GM03348 (cell line): ENCODE data around the gene FAT3.

Experiments used
- DNase-seq: peaks from one replicate; pipeline ENCODE4 v3.0.0; 2012; ENCODE audit warnings: low spot score

Gene FAT3

GRCh38 chr11:92227959-92228935, 3.6 kb downstream of the FAT3 start:
- DNase-seq, result peak; percentile 61

DNA sequence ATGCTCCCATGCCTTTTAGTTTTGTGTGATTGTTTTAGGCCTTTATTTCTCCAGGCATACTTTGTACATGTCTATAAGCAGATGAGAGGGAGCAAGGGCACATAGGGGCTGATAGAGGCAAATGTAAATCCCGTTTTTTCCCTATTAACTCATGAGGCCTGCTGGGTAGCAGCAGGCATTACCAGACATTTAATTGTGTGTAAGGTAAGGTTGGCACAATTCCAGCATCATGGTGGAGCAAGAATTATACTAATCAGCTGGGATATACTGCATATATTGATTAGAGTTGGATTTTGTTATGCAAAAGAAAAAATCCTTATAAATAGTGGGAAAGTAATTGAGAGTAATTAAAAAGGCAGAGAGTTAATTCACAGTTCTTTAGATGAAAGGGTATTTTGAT, 12.2 kb downstream of the FAT3 start:
- no peak for DNase-seq

DNA sequence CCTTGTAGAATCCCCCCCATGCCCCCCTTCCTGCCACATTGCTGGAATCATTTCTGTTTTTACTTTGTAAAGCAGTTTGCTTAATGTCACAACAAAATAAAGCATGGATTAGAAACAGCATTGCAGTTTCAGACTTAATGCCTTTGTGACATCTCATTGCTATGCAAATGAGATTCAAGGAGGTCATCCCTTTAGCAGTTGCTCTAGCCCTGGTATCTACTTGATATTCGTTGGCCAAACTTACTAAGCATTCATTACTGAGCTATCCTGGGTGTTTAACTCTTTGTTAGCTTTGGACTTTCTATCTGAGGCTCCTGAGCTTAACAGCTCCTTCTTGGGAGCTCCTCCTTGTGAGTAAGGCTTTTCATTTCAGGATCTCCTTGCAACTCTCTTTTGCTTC, 16.3 kb downstream of the FAT3 start:
- DNase-seq, result no peak

GRCh38 chr11:92245700-92246271, 21.2 kb downstream of the FAT3 start:
- DNase-seq, result no peak

GRCh38 chr11:92246630-92247029, 22.0 kb downstream of the FAT3 start:
- DNase-seq, result no peak

DNA sequence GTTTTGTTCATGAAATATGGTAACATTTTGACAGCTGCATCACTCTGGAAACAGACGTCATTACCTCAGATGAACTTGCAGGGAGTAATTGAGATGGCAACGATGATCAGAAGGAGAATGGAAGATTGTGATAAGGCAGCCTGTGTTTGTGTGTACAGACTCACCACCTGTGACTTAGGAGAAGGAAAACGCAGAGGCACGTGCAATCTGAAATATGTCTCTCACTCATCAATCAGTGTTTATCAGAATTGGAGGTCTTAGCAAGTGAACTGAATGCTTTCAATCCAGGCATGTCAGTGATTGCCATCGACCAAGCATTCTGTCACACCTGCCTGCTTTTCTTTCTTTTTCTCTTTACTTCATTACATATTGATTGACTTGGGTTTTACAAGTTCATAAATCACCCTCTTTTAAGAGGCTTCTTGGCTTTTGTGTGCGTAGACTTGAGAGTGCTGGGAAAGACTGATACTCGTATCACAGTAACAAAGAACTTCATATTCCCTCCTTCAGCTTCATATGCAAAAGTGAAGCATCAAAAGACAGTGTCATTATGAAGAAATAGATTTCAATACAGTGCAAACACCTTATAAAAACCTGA, 24.6 kb downstream of the FAT3 start:
- DNase-seq, result no peak

GRCh38 chr11:92251980-92252379, 27.4 kb downstream of the FAT3 start:
- peak; percentile 61 for DNase-seq

GRCh38 chr11:92253421-92253820, 28.8 kb downstream of the FAT3 start:
- peak; percentile 13 for DNase-seq

DNA sequence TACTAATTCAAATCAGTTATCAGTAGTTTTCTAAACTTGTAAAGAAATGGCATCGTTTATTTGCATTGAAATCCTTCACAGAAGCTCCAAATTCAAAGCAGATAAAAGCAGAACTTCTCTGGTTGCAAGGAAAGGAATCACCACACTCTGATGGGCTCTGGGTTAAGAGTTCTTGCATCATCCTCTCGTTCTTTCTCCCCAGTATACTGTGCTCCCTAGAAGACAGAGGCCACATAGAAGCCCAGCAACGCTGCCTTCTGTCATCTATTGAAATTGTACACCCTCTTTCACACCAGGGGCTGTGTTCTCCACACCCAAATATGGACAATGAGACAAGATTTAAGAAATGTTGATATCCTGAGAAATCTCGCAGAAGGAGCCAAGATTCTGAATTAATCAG, 29.3 kb downstream of the FAT3 start:
- DNase-seq, result peak; percentile 15

DNA sequence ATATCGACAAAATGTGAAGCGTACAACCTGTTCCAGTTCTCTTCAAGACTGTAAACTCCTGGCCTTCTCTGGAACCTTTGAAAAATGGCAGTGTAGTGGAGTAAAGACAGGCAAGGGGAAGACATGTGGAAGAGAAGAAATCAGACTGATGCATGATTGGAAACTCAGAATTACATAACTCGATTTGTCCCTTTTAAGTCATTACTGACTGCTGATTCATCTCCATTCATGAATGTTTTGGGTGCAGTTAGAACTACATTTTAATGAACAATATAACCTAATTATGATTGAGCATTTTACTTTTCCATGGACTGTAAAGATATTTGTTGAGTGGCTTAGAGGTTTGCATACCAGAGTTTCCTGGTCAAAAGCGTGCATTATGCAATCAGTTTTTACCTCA, 32.9 kb downstream of the FAT3 start:
- no peak for DNase-seq

- DNase-seq, result no peak
These were observed 35.2 kb downstream of the FAT3 start for GRCh38 chr11:92259861-92260260.

DNA sequence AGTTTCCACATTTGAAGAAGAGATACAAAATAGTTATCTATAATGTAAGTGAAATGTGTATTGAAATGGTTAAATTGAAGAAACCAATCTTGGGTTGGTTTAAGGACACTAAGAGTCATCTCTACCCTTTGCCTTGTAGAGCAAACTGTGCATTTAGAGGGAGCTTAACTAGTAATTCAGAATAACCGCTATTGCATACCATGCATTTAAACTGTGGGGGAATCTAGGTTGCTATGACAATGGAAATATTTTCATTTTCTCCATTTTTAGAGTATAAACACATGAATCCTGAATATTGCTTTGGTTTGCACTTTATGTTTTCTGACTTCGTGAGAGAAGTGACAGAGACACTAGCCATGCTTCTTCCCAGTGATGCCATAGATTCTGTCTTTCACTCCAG, 39.7 kb downstream of the FAT3 start:
- no peak for DNase-seq

- no peak for DNase-seq
These were observed 42.2 kb downstream of the FAT3 start for GRCh38 chr11:92266806-92267205.

DNA sequence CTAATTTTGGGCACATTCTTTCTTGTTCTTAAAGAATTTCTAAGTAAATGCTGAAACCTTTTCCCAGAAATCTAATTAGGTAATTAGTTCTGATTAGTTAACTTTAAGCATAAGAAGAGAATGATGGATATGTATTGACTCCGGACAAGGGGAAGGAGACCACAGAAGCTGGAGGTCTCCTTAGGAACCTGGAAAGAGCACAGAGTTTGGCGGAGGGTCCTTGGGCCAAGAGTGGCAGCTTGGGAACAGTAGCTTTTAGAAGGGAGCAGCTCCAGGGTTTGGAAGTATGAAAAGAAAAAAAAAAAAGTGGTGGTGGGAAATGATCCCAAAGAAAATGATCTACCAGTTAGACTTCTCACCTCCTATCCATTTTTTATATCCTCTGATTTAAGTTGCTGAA, 42.7 kb downstream of the FAT3 start:
- no peak for DNase-seq

DNA sequence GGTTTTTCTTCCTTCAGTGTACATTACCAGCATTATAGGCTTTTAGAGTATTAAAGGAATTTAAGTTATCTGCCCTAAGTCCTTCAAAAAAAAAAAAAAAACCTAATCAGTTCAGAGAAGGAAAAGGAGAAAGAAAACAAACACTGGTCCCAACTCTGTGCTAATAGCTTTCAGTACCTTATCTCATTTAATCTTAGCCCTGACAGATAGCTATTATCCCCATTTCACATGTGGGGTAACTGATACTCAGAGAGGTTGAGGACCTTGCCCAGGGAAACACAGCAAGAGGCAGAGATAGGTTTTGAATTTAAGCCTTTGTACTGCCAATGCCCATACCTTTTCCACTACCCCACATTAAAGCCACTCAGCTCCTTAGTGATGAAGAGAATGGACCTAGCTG, 43.4 kb downstream of the FAT3 start:
- DNase-seq, result no peak

DNA sequence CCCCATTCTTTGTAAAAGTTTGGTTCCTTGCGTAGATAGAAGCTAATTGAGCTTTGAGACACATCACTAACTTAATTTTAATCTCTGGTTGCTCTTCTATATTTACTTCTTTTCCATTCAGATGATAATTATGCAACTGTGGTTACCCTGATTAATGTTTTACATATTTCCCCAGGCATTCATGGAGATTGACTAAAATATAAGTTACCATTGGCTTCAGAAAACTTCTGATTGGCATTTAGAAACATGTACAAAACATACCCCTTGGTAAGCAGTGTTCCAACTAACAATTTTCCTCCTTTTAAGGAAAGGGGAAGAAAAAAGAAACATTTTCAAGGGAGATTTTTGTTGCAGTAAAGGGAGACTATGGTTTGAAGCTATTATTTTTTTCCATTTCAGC, 43.9 kb downstream of the FAT3 start:
- DNase-seq, result no peak

- DNase-seq, result peak; percentile 69
These were observed 44.4 kb downstream of the FAT3 start for GRCh38 chr11:92269021-92269420.

- DNase-seq, result no peak
These were observed 45.2 kb downstream of the FAT3 start for GRCh38 chr11:92269841-92270240.

GRCh38 chr11:92272651-92273050, 48.0 kb downstream of the FAT3 start:
- no peak for DNase-seq
